ENCODE results near the gene KANSL1. TPM values are rescaled to one million over a fixed set of nuclear protein-coding genes. Genes with fewer than 3 reads are reported as not detected.

KANSL1 gene
- total and polyA plus RNA-seq, 2 of the 4 experiments (the other 2 are of a cell fraction), result 19.1 to 49.6 TPM

- H3K14ac ChIP-seq (replicated peaks; ENCODE audit: low read depth, low read length), result no peak overlapping the region
- TF ChIP-seq SMC3 (IDR thresholded peaks at IDR 0.05; ENCODE audit: low read depth, low read length) (no peak), BHLHE40 (IDR thresholded peaks at IDR 0.05; ENCODE audit: low read depth, low read length) (no peak), ELK1 (IDR thresholded peaks at IDR 0.05; ENCODE audit: borderline replicate concordance, low read depth, low read length) (no peak), MAFK (IDR thresholded peaks at IDR 0.05; ENCODE audit: low read depth, low read length) (no peak), MXI1 (IDR thresholded peaks at IDR 0.05; ENCODE audit: borderline replicate concordance, low read depth, low read length) (no peak), USF2 (IDR thresholded peaks at IDR 0.05; ENCODE audit: low read depth, low read length) (no peak), RFX5 (IDR thresholded peaks at IDR 0.05; ENCODE audit: low read depth, low read length) (no peak), FOS (IDR thresholded peaks at IDR 0.05; ENCODE audit: low read depth, low read length) (no peak), CHD1 (IDR thresholded peaks at IDR 0.05; ENCODE audit: low read depth, low read length) (no peak), POLR2A (IDR thresholded peaks at IDR 0.05; ENCODE audit: low read depth, low read length) (no peak), RCOR1 (IDR thresholded peaks at IDR 0.05; ENCODE audit: insufficient replicate concordance, low read length) (no peak), RAD21 (IDR thresholded peaks at IDR 0.05; ENCODE audit: low read length) (no peak), NFE2L2 (IDR thresholded peaks at IDR 0.05; ENCODE audit: low read depth, low read length) (no peak), CEBPB (IDR thresholded peaks at IDR 0.05; ENCODE audit: low read depth, low read length) (no peak), MAZ (IDR thresholded peaks at IDR 0.05; ENCODE audit: borderline replicate concordance, low read depth, low read length) (no peak)
- TF ChIP-seq, protein P1, sequence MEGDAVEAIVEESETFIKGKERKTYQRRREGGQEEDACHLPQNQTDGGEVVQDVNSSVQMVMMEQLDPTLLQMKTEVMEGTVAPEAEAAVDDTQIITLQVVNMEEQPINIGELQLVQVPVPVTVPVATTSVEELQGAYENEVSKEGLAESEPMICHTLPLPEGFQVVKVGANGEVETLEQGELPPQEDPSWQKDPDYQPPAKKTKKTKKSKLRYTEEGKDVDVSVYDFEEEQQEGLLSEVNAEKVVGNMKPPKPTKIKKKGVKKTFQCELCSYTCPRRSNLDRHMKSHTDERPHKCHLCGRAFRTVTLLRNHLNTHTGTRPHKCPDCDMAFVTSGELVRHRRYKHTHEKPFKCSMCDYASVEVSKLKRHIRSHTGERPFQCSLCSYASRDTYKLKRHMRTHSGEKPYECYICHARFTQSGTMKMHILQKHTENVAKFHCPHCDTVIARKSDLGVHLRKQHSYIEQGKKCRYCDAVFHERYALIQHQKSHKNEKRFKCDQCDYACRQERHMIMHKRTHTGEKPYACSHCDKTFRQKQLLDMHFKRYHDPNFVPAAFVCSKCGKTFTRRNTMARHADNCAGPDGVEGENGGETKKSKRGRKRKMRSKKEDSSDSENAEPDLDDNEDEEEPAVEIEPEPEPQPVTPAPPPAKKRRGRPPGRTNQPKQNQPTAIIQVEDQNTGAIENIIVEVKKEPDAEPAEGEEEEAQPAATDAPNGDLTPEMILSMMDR (conservative IDR thresholded peaks at IDR 0.05; ENCODE audit: low read depth, low read length), result no peak
- WGBS, 2 experiments (ENCODE audit: extremely low coverage in 2 of 2, insufficient read length in 1 of 2), result 100% methylated on average over 1 of the region's 1 CpG; no CpG with 5 or more reads in 1 of the 2 experiments
- H3K27ac ChIP-seq (ENCODE audit: insufficient read depth, low read length), result no peak overlapping the region
- BruUV-seq (replicated peaks), result no TSS peak
- H3K79me1 ChIP-seq (ENCODE audit: low read depth in 1 of 2, low read length in 2 of 2), result peaks cover 27 to 72% of the 10 kb centered on the region in 2 experiments
- no peaks in the 10 kb centered on the region for H3K9me3 ChIP-seq (ENCODE audit: control insufficient read depth, insufficient read depth, low read length)
- no peak overlapping the region; the same call in 1 of the 2 replicates for H3K4me2 ChIP-seq (ENCODE audit: low read depth, low read length)
- H2AK5ac ChIP-seq (ENCODE audit: low read depth, low read length), result no peak overlapping the region
- no peak overlapping the region for H3K18ac ChIP-seq (ENCODE audit: low read depth, low read length)
- peaks cover 1% of the 10 kb centered on the region; the same call in 1 of the 2 replicates for H3K4me1 ChIP-seq (ENCODE audit: control insufficient read depth, insufficient read depth, low read length)
- no peak overlapping the region for H2BK5ac ChIP-seq (ENCODE audit: low read depth, low read length, poor library complexity, severe bottlenecking)
- no peak overlapping the region for H4K5ac ChIP-seq (ENCODE audit: low read depth, low read length)
- H3K56ac ChIP-seq (ENCODE audit: extremely low read depth, insufficient read depth, low read length), result no peak overlapping the region
- H3K23ac ChIP-seq (ENCODE audit: low read depth, low read length), result no peak overlapping the region
- H2AFZ ChIP-seq (replicated peaks; ENCODE audit: low read length, poor library complexity), result no peak overlapping the region
- H4K8ac ChIP-seq (ENCODE audit: low read depth in 2 of 2, low read length in 2 of 2), result peak overlapping the region in 1 of 2 experiments; percentile 10; a peak in 1 of 4 replicates
- peaks cover 27% of the 10 kb centered on the region for H3K36me3 ChIP-seq (ENCODE audit: control insufficient read depth, insufficient read depth, low read length)
- no peak overlapping the region for H3K4ac ChIP-seq (ENCODE audit: low read depth, low read length)
- no peak overlapping the region for H3K9ac ChIP-seq (ENCODE audit: low read depth, low read length)
- ChIA-PET POLR2A (ENCODE audit: unreplicated experiment) (no interaction called here), CTCF (interaction anchor here (1.0 kb wide), 1 partner anchor 121 kb away, joined by 3 read pairs; no protein-coding TSS in a partner anchor)
- H4K91ac ChIP-seq (ENCODE audit: insufficient read depth, low read depth, low read length), result no peak overlapping the region
- intact Hi-C loops (cut with micrococcal nuclease) (loop anchor here (5.0 kb wide), 1 partner anchor 123 kb away; no protein-coding TSS in a partner anchor), in situ Hi-C loops (cut with MboI; ENCODE audit: low sequenced_read_pairs) (no loop called here), dilution Hi-C loops (cut with HindIII; ENCODE audit: low sequenced_read_pairs, unreplicated experiment) (no loop called here)
- peaks cover 15% of the 10 kb centered on the region for H3K9me1 ChIP-seq (ENCODE audit: insufficient read depth, low read length)
- H2BK120ac ChIP-seq (ENCODE audit: low read depth, low read length), result no peak overlapping the region
- H2BK15ac ChIP-seq (ENCODE audit: low read depth, low read length), result no peak overlapping the region
- DNase-seq (no peak), ATAC-seq (ENCODE audit: low read depth) (no peak)
- H2BK20ac ChIP-seq (ENCODE audit: low read depth, low read length), result no peak overlapping the region
- no peak overlapping the region for H2AK9ac ChIP-seq (replicated peaks; ENCODE audit: low read depth, low read length, poor library complexity)
- H3K4me3 ChIP-seq (ENCODE audit: insufficient read depth, low read depth, low read length), result no peak overlapping the region
- peaks cover 21% of the 10 kb centered on the region; the same call in 1 of the 2 replicates for H4K20me1 ChIP-seq (ENCODE audit: insufficient read depth, low read length)
- no peaks in the 10 kb centered on the region for H3K27me3 ChIP-seq (ENCODE audit: control insufficient read depth, insufficient read depth, low read length)
Observed at GRCh38 chr17:46064460-46064859, 128.8 kb downstream of the KANSL1 start.

All from IMR-90 (cell line).